ENCODE measurements around the gene ENPP4.

DNA sequence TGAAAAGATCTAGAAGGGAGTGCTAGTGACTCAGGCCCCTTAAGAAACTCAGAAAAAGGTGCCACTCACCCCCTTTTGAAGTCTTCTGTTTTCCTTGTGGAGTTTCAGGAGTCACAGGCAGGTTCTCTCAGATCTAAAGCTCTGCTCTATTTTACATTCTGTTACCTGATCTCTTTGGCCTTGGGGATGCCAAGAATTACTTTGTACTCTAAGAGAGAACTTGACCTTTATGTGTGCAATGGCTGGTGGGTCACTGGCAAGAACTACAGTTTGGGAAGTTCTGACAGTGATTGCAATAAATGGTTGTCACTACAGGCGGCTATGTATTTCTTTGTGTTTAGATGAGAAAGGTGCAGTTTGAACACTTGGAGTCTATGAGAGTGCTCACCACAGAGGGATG lies 24.2 kb upstream of the ENPP4 start:
- TF ChIP-seq GATA2 (IDR thresholded peaks at IDR 0.05; ENCODE audit: low read depth, low read length) (no peak), GATA3 (IDR thresholded peaks at IDR 0.05; ENCODE audit: low read depth, low read length) (no peak)

Measured in SH-SY5Y (cell line).